Suprapubic skin (tissue), 4 donors: ENCODE data around the gene BCAS1.

Experiments
- CTCF ChIP-seq, 2 donors: fragments of 200-600 bp in 1 of 2; fragments of 450-650 bp in 1 of 2; sonication (generic) in 1 of 2; IDR thresholded peaks; one replicate each; pipeline ENCODE4 v1.5.1; 2016 to 2019; ENCODE audit warnings: antibody characterized with exemption in 2 of 2, mild to moderate bottlenecking in 1 of 2, moderate library complexity in 1 of 2
- POLR2A ChIP-seq, 2 donors: fragments of 450-650 bp; IDR thresholded peaks; one replicate each; pipeline ENCODE4 v1.6.1; 2017; ENCODE audit warnings: antibody characterized with exemption in 2 of 2, mild to moderate bottlenecking in 2 of 2, moderate library complexity in 2 of 2
- POLR2AphosphoS5 ChIP-seq, 3 donors: sonication (generic); formaldehyde crosslinking; IDR thresholded peaks; one replicate each; pipeline ENCODE4 v1.6.1; 2017; ENCODE audit warnings: antibody characterized with exemption in 3 of 3

- TF ChIP-seq CTCF (IDR thresholded peaks at IDR 0.05) (no peak), POLR2AphosphoS5 (IDR thresholded peaks at IDR 0.05) (no peak), POLR2A (IDR thresholded peaks at IDR 0.05) (no peak)
Measured at GRCh38 chr20:54078296-54078984, 8.0 kb upstream of the BCAS1 start.
